ENCODE results near the gene TRPC4AP. TPM values are rescaled to one million over a fixed set of nuclear protein-coding genes. Genes with fewer than 3 reads are reported as not detected.
A peak's percentile ranks its signal among the peaks of the same experiment; 100 is the strongest.

The TRPC4AP gene
- total RNA-seq, 2 experiments from 2014 or later = 48.8 to 49.4 TPM

- Mint-ChIP-seq H3K27me3 (no peaks in the 10 kb centered on the region), H3K4me3 (no peak overlapping the region), H3K4me1 (peaks cover 8% of the 10 kb centered on the region), H3K27ac (peak overlapping the region; percentile 57), H3K9me3 (no peaks in the 10 kb centered on the region), H3K36me3 (ENCODE audit: low read depth) (peaks cover 34% of the 10 kb centered on the region)
- ChIA-PET POLR2A (no interaction called here), CTCF (interaction anchor here (1.0 to 1.5 kb wide), 2 partner anchors 11 to 56 kb away, joined by 3 read pairs; no protein-coding TSS in a partner anchor)
- no peak for DNase-seq
These were observed 52.6 kb downstream of the TRPC4AP start for GRCh38 chr20:35039846-35040489.

- no peaks in the 10 kb centered on the region for H3K9me3 Mint-ChIP-seq
- peaks cover 8% of the 10 kb centered on the region for H3K4me1 Mint-ChIP-seq
- no peaks in the 10 kb centered on the region for H3K27me3 Mint-ChIP-seq
- POLR2A ChIA-PET = no interaction called here
- peak overlapping the region; percentile 58 for H3K27ac Mint-ChIP-seq
- no peak overlapping the region for H3K4me3 Mint-ChIP-seq
- CTCF ChIA-PET = interaction anchor here (0.7 to 1.5 kb wide), 6 partner anchors 10 to 167 kb away, joined by 3 to 5 read pairs (median 4); no protein-coding TSS in a partner anchor
- no peak for DNase-seq
- peaks cover 37% of the 10 kb centered on the region for H3K36me3 Mint-ChIP-seq (ENCODE audit: low read depth)
These were observed 53.5 kb downstream of the TRPC4AP start for GRCh38 chr20:35039146-35039545.

GRCh38 chr20:35034145-35034544 lies 58.5 kb downstream of the TRPC4AP start:
- Mint-ChIP-seq H3K9me3 (no peaks in the 10 kb centered on the region), H3K27ac (no peak overlapping the region), H3K36me3 (ENCODE audit: low read depth) (peaks cover 50% of the 10 kb centered on the region), H3K27me3 (no peaks in the 10 kb centered on the region), H3K4me3 (no peak overlapping the region), H3K4me1 (peaks cover 5% of the 10 kb centered on the region)
- ChIA-PET POLR2A (no interaction called here), CTCF (interaction anchor here (1.2 to 2.4 kb wide), 4 partner anchors 11 to 30 kb away, joined by 3 to 7 read pairs (median 4); no protein-coding TSS in a partner anchor)
- no peak for DNase-seq

- ChIA-PET POLR2A (interaction anchor here (0.6 kb wide), 1 partner anchor 16 kb away, joined by 6 read pairs; no protein-coding TSS in a partner anchor), CTCF (interaction anchor here (1.5 kb wide), 1 partner anchor 9 kb away, joined by 5 read pairs; no protein-coding TSS in a partner anchor)
- Mint-ChIP-seq H3K36me3 (ENCODE audit: low read depth) (peaks cover 60% of the 10 kb centered on the region), H3K27me3 (no peaks in the 10 kb centered on the region), H3K9me3 (no peaks in the 10 kb centered on the region), H3K4me3 (no peak overlapping the region), H3K27ac (no peak overlapping the region), H3K4me1 (peaks cover 9% of the 10 kb centered on the region)
- DNase-seq = no peak
These were observed 62.5 kb downstream of the TRPC4AP start for GRCh38 chr20:35030136-35030535.

GRCh38 chr20:35027301-35027700 lies 65.3 kb downstream of the TRPC4AP start:
- no peak for DNase-seq
- peaks cover 6% of the 10 kb centered on the region for H3K4me1 Mint-ChIP-seq
- no peaks in the 10 kb centered on the region for H3K9me3 Mint-ChIP-seq
- H3K27me3 Mint-ChIP-seq = no peaks in the 10 kb centered on the region
- CTCF ChIA-PET = interaction anchor here (0.6 kb wide), 1 partner anchor 156 kb away, joined by 3 read pairs; no protein-coding TSS in a partner anchor
- H3K4me3 Mint-ChIP-seq = no peak overlapping the region
- H3K36me3 Mint-ChIP-seq (ENCODE audit: low read depth) = peaks cover 47% of the 10 kb centered on the region
- no peak overlapping the region for H3K27ac Mint-ChIP-seq
- POLR2A ChIA-PET = no interaction called here

- DNase-seq = no peak
- no peak overlapping the region for H3K4me3 Mint-ChIP-seq
- H3K9me3 Mint-ChIP-seq = no peaks in the 10 kb centered on the region
- peaks cover 4% of the 10 kb centered on the region for H3K4me1 Mint-ChIP-seq
- H3K27me3 Mint-ChIP-seq = no peaks in the 10 kb centered on the region
- POLR2A ChIA-PET = interaction anchor here (1.0 kb wide), 1 partner anchor 200 kb away, joined by 3 read pairs; the partner anchor contains the start of gene NCOA6
- CTCF ChIA-PET = interaction anchor here (1.1 to 1.4 kb wide), 2 partner anchors 71 to 72 kb away, joined by 3 read pairs; no protein-coding TSS in a partner anchor
- peaks cover 40% of the 10 kb centered on the region for H3K36me3 Mint-ChIP-seq (ENCODE audit: low read depth)
- no peak overlapping the region for H3K27ac Mint-ChIP-seq
These were observed 67.5 kb downstream of the TRPC4AP start for GRCh38 chr20:35025116-35025515.

- peaks cover 3% of the 10 kb centered on the region for H3K4me1 Mint-ChIP-seq
- no peak overlapping the region for H3K4me3 Mint-ChIP-seq
- no peaks in the 10 kb centered on the region for H3K27me3 Mint-ChIP-seq
- H3K27ac Mint-ChIP-seq = no peak overlapping the region
- no peak for DNase-seq
- ChIA-PET POLR2A (no interaction called here), CTCF (interaction anchor here (0.6 to 1.6 kb wide), 2 partner anchors 11 to 1723 kb away, joined by 3 read pairs; no protein-coding TSS in a partner anchor)
- peaks cover 42% of the 10 kb centered on the region for H3K36me3 Mint-ChIP-seq (ENCODE audit: low read depth)
- H3K9me3 Mint-ChIP-seq = no peaks in the 10 kb centered on the region
These were observed 69.0 kb downstream of the TRPC4AP start for GRCh38 chr20:35023624-35024023.

GRCh38 chr20:35021831-35022230 lies 70.8 kb downstream of the TRPC4AP start:
- DNase-seq = no peak
- CTCF ChIA-PET = no interaction called here
- no peaks in the 10 kb centered on the region for H3K9me3 Mint-ChIP-seq
- POLR2A ChIA-PET = no interaction called here
- H3K27me3 Mint-ChIP-seq = no peaks in the 10 kb centered on the region
- H3K27ac Mint-ChIP-seq = no peak overlapping the region
- no peak overlapping the region for H3K4me3 Mint-ChIP-seq
- no peaks in the 10 kb centered on the region for H3K4me1 Mint-ChIP-seq
- H3K36me3 Mint-ChIP-seq (ENCODE audit: low read depth) = peaks cover 27% of the 10 kb centered on the region

- no peak for DNase-seq
- Mint-ChIP-seq H3K27ac (no peak overlapping the region), H3K36me3 (ENCODE audit: low read depth) (peaks cover 25% of the 10 kb centered on the region), H3K4me3 (no peak overlapping the region), H3K4me1 (no peaks in the 10 kb centered on the region), H3K27me3 (no peaks in the 10 kb centered on the region), H3K9me3 (no peaks in the 10 kb centered on the region)
- ChIA-PET CTCF (interaction anchor here (0.9 kb wide), 1 partner anchor 20 kb away, joined by 3 read pairs; no protein-coding TSS in a partner anchor), POLR2A (no interaction called here)
These were observed 71.5 kb downstream of the TRPC4AP start for GRCh38 chr20:35021063-35021462.

- DNase-seq = no peak
- H3K36me3 Mint-ChIP-seq (ENCODE audit: low read depth) = peaks cover 25% of the 10 kb centered on the region
- no peak overlapping the region for H3K4me3 Mint-ChIP-seq
- CTCF ChIA-PET = interaction anchor here (0.9 kb wide), 1 partner anchor 21 kb away, joined by 3 read pairs; no protein-coding TSS in a partner anchor
- H3K27ac Mint-ChIP-seq = peak overlapping the region; percentile 10
- H3K4me1 Mint-ChIP-seq = no peaks in the 10 kb centered on the region
- no peaks in the 10 kb centered on the region for H3K27me3 Mint-ChIP-seq
- no peaks in the 10 kb centered on the region for H3K9me3 Mint-ChIP-seq
- POLR2A ChIA-PET = no interaction called here
These were observed 72.3 kb downstream of the TRPC4AP start for GRCh38 chr20:35020108-35020928.

- Mint-ChIP-seq H3K27ac (no peak overlapping the region), H3K9me3 (no peaks in the 10 kb centered on the region), H3K36me3 (ENCODE audit: low read depth) (peaks cover 25% of the 10 kb centered on the region), H3K4me1 (no peaks in the 10 kb centered on the region), H3K27me3 (no peaks in the 10 kb centered on the region), H3K4me3 (no peak overlapping the region)
- no peak for DNase-seq
- ChIA-PET POLR2A (no interaction called here), CTCF (interaction anchor here (1.2 kb wide), 1 partner anchor 9 kb away, joined by 3 read pairs; no protein-coding TSS in a partner anchor)
These were observed 73.8 kb downstream of the TRPC4AP start for GRCh38 chr20:35018590-35019371.

GRCh38 chr20:35017099-35017835 lies 75.3 kb downstream of the TRPC4AP start:
- no peaks in the 10 kb centered on the region for H3K27me3 Mint-ChIP-seq
- DNase-seq = no peak
- ChIA-PET CTCF (interaction anchor here (1.2 kb wide), 1 partner anchor 21 kb away, joined by 3 read pairs; no protein-coding TSS in a partner anchor), POLR2A (no interaction called here)
- H3K4me3 Mint-ChIP-seq = no peak overlapping the region
- peaks cover 33% of the 10 kb centered on the region for H3K36me3 Mint-ChIP-seq (ENCODE audit: low read depth)
- no peaks in the 10 kb centered on the region for H3K4me1 Mint-ChIP-seq
- H3K9me3 Mint-ChIP-seq = no peaks in the 10 kb centered on the region
- H3K27ac Mint-ChIP-seq = no peak overlapping the region

Data from activated CD4-positive, alpha-beta T cell treated with anti-CD3 and anti-CD28 coated beads, Interleukin-2, amount 10 ng/mL, durations not matched to agents 7 days and 5 days (primary cell).